ENCODE results near the gene NAMPT.
"Not testable (repeated sequence)": the region's sequence is repeated elsewhere in the genome, so short reads cannot be mapped to it uniquely, and the experiment has no call there.

Gene NAMPT

GRCh38 chr7:106231856-106232490, 52.8 kb downstream of the NAMPT start:
- no peak for DNase-seq (ENCODE audit: low read depth, low spot score)

- DNase-seq (ENCODE audit: low read depth, low spot score), result no peak
These were observed 58.9 kb downstream of the NAMPT start for GRCh38 chr7:106225856-106226255.

- DNase-seq (ENCODE audit: low read depth, low spot score), result no peak
These were observed 60.0 kb downstream of the NAMPT start for GRCh38 chr7:106224797-106225196.

- DNase-seq (ENCODE audit: low read depth, low spot score), result no peak
These were observed 61.6 kb downstream of the NAMPT start for GRCh38 chr7:106223156-106223555.

- DNase-seq (ENCODE audit: low read depth, low spot score), result no peak
These were observed 62.2 kb downstream of the NAMPT start for GRCh38 chr7:106222545-106222944.

- no peak for DNase-seq (ENCODE audit: low read depth, low spot score)
These were observed 64.5 kb downstream of the NAMPT start for GRCh38 chr7:106220307-106220706.

GRCh38 chr7:106219170-106219569, 65.6 kb downstream of the NAMPT start:
- DNase-seq (ENCODE audit: low read depth, low spot score), result no peak

GRCh38 chr7:106218546-106218945, 66.2 kb downstream of the NAMPT start:
- DNase-seq (ENCODE audit: low read depth, low spot score), result no peak

GRCh38 chr7:106216923-106217542, 67.8 kb downstream of the NAMPT start:
- DNase-seq (ENCODE audit: low read depth, low spot score), result no peak

- DNase-seq (ENCODE audit: low read depth, low spot score), result no peak
These were observed 68.3 kb downstream of the NAMPT start for GRCh38 chr7:106216517-106216922.

GRCh38 chr7:106215868-106216516, 68.8 kb downstream of the NAMPT start:
- no peak for DNase-seq (ENCODE audit: low read depth, low spot score)

- DNase-seq (ENCODE audit: low read depth, low spot score), result not testable (repeated sequence)
These were observed 75.8 kb downstream of the NAMPT start for GRCh38 chr7:106208944-106209343.

- DNase-seq (ENCODE audit: low read depth, low spot score), result no peak
These were observed 77.8 kb downstream of the NAMPT start for GRCh38 chr7:106206826-106207541.

GRCh38 chr7:106205621-106206222, 79.1 kb downstream of the NAMPT start:
- DNase-seq (ENCODE audit: low read depth, low spot score), result no peak

GRCh38 chr7:106203473-106203872, 81.3 kb downstream of the NAMPT start:
- DNase-seq (ENCODE audit: low read depth, low spot score), result no peak

- no peak for DNase-seq (ENCODE audit: low read depth, low spot score)
These were observed 83.6 kb downstream of the NAMPT start for GRCh38 chr7:106201164-106201563.

GRCh38 chr7:106199813-106200364, 84.9 kb downstream of the NAMPT start:
- DNase-seq (ENCODE audit: low read depth, low spot score), result no peak

GRCh38 chr7:106199024-106199423, 85.8 kb downstream of the NAMPT start:
- no peak for DNase-seq (ENCODE audit: low read depth, low spot score)
